ENCODE measurements around the gene LCN15. TPM values are rescaled to one million over a fixed set of nuclear protein-coding genes. Genes with fewer than 3 reads are reported as not detected.

LCN15 gene
- polyA plus RNA-seq, 10 donors: 0.22 to 0.95 (median 0.52) TPM

- DNase-seq: peak in 1 of 3 donors; percentile 53
Observed at GRCh38 chr9:136740971-136741882, 23.1 kb downstream of the LCN15 start.

- DNase-seq: no peak
Observed at GRCh38 chr9:136740491-136740890, 23.8 kb downstream of the LCN15 start.

- DNase-seq: no peak
Observed at GRCh38 chr9:136740069-136740468, 24.2 kb downstream of the LCN15 start.

- no peak for DNase-seq
Observed at GRCh38 chr9:136739509-136739908, 24.8 kb downstream of the LCN15 start.

- no peak for DNase-seq
Observed at GRCh38 chr9:136738960-136739359, 25.4 kb downstream of the LCN15 start.

GRCh38 chr9:136735812-136736480 is 28.4 kb downstream of the LCN15 start:
- DNase-seq: no peak

GRCh38 chr9:136734837-136735496 is 29.4 kb downstream of the LCN15 start:
- no peak for DNase-seq

- DNase-seq: no peak
Observed at GRCh38 chr9:136733611-136734010, 30.7 kb downstream of the LCN15 start.

- DNase-seq: no peak
Observed at GRCh38 chr9:136732444-136733178, 31.7 kb downstream of the LCN15 start.

- no peak for DNase-seq
Observed at GRCh38 chr9:136729926-136730325, 34.4 kb downstream of the LCN15 start.

- DNase-seq: no peak
Observed at GRCh38 chr9:136729144-136729543, 35.2 kb downstream of the LCN15 start.

- peak in 1 of 3 donors; percentile 77 for DNase-seq
Observed at GRCh38 chr9:136728548-136729123, 35.7 kb downstream of the LCN15 start.

GRCh38 chr9:136728080-136728547 is 36.2 kb downstream of the LCN15 start:
- peak; percentile 87 to 96 (median 94) for DNase-seq

- no peak for DNase-seq
Observed at GRCh38 chr9:136726631-136727191, 37.6 kb downstream of the LCN15 start.

- DNase-seq: no peak
Observed at GRCh38 chr9:136726118-136726517, 38.2 kb downstream of the LCN15 start.

- DNase-seq: no peak
Observed at GRCh38 chr9:136725612-136726011, 38.7 kb downstream of the LCN15 start.

- DNase-seq: no peak
Observed at GRCh38 chr9:136724772-136725171, 39.5 kb downstream of the LCN15 start.

GRCh38 chr9:136723989-136724388 is 40.3 kb downstream of the LCN15 start:
- DNase-seq: no peak

GRCh38 chr9:136723362-136723976 is 40.8 kb downstream of the LCN15 start:
- no peak for DNase-seq

GRCh38 chr9:136722969-136723356 is 41.4 kb downstream of the LCN15 start:
- no peak for DNase-seq

Measured in muscle of back (tissue), 11 donors.